Fibroblast of lung (primary cell): ENCODE data around the gene IRF4. TPM values are rescaled to one million over a fixed set of nuclear protein-coding genes. Genes with fewer than 3 reads are reported as not detected.

Experiments
- DNase-seq, 2 donors: peaks; one replicate each; pipeline versions ENCODE4 v3.0.0 to v3.0.0-alpha.2; 2010; ENCODE audit warnings: low read depth in 2 of 2
- H2AFZ ChIP-seq: 2 replicates; pipeline ENCODE4 v1.5.1; 2012; ENCODE audit warnings: low read length, control low read depth, inconsistent platforms
- H3K27ac ChIP-seq: 2 replicates; pipeline ENCODE4 v1.5.1; 2011; ENCODE audit warnings: low read length, control low read depth; ENCODE audit not compliant: insufficient read depth
- H3K27me3 ChIP-seq: 2 replicates; pipeline ENCODE4 v1.5.1; 2011; ENCODE audit warnings: mild to moderate bottlenecking, low read length; ENCODE audit not compliant: control insufficient read depth, insufficient read depth
- H3K36me3 ChIP-seq: 2 replicates; pipeline ENCODE4 v1.5.1; 2011; ENCODE audit warnings: low read length; ENCODE audit not compliant: control insufficient read depth, insufficient read depth
- H3K4me1 ChIP-seq: 2 replicates; pipeline ENCODE4 v1.5.1; 2011; ENCODE audit warnings: low read length; ENCODE audit not compliant: control insufficient read depth, insufficient read depth; ENCODE audit errors: extremely low read depth
- H3K4me2 ChIP-seq: 2 replicates; pipeline ENCODE4 v1.5.1; 2011; ENCODE audit warnings: low read length, control low read depth; ENCODE audit not compliant: insufficient read depth; ENCODE audit errors: extremely low read depth
- H3K4me3 ChIP-seq, 4 experiments: fragments of 200-600 bp in 1 of 4; sonication (generic) in 1 of 4; replicated peaks in 1 of 4; 2 replicates each; pipeline ENCODE4 v1.5.1; 2011 to 2016; ENCODE audit warnings: low read length in 4 of 4, low read depth in 3 of 4, mild to moderate bottlenecking in 3 of 4, control low read depth in 2 of 4, inconsistent platforms in 1 of 4, mixed read lengths in 1 of 4; ENCODE audit not compliant: insufficient read depth in 1 of 4; ENCODE audit errors: control extremely low read depth in 1 of 4
- H3K79me2 ChIP-seq: 2 replicates; pipeline ENCODE4 v1.5.1; 2012; ENCODE audit warnings: mild to moderate bottlenecking, low read length, inconsistent platforms; ENCODE audit not compliant: control insufficient read depth, insufficient read depth
- H3K9ac ChIP-seq: 2 replicates; pipeline ENCODE4 v1.5.1; 2011; ENCODE audit warnings: mild to moderate bottlenecking, low read length, control low read depth; ENCODE audit not compliant: insufficient read depth
- H3K9me3 ChIP-seq: 2 replicates; pipeline ENCODE4 v1.5.1; 2012; ENCODE audit warnings: low read depth, low read length; ENCODE audit not compliant: control insufficient read depth, insufficient read depth
- H4K20me1 ChIP-seq: 2 replicates; pipeline ENCODE4 v1.5.1; 2011; ENCODE audit warnings: low read length; ENCODE audit not compliant: control insufficient read depth, insufficient read depth; ENCODE audit errors: extremely low read depth
- EZH2 ChIP-seq: IDR thresholded peaks from 2 replicates; pipeline ENCODE4 v1.5.1; 2012; ENCODE audit warnings: low read length, control low read depth, mild to moderate bottlenecking; ENCODE audit errors: missing control alignments
- polyA plus RNA-seq, 2 donors: library from polyadenylated mRNA; depleted of rRNA in 1 of 2; stranded (reverse) in 1 of 2; unstranded in 1 of 2; fragments of >200 nt; gene quantifications; 2 replicates each; pipeline ENCODE4 v1.2.1, GENCODE V29; 2011 to 2012; ENCODE audit warnings: missing spikeins in 1 of 2
- total RNA-seq: library from RNA; depleted of rRNA; stranded (reverse); fragments of >200 nt; gene quantifications from 2 replicates; pipeline ENCODE4 v1.2.1, GENCODE V29; 2014
- TF ChIP-seq, protein P1 (sequence below), 2 donors: IDR thresholded peaks in 1 of 2; conservative IDR thresholded peaks in 1 of 2; 1 replicate in 1 of 2; 2 replicates in 1 of 2; pipeline ENCODE4 v1.5.1; 2011 to 2012; ENCODE audit warnings: low read length in 2 of 2, control low read depth in 1 of 2, inconsistent platforms in 1 of 2, low read depth in 1 of 2, mild to moderate bottlenecking in 1 of 2

Gene IRF4
- total and polyA plus RNA-seq, 2 donors (not counting 1 experiment from before 2014, with no cell fraction given), result under 0.01 to 0.01 TPM

DNA sequence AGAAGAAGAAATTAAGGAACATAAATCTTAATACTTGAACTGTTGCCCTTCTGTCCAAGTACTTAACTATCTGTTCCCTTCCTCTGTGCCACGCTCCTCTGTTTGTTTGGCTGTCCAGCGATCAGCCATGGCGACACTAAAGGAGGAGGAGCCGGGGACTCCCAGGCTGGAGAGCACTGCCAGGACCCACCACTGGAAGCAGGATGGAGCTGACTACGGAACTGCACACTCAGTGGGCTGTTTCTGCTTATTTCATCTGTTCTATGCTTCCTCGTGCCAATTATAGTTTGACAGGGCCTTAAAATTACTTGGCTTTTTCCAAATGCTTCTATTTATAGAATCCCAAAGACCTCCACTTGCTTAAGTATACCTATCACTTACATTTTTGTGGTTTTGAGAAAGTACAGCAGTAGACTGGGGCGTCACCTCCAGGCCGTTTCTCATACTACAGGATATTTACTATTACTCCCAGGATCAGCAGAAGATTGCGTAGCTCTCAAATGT, 17.1 kb downstream of the IRF4 start:
- H2AFZ ChIP-seq, result no peak overlapping the region
- TF ChIP-seq, protein P1, sequence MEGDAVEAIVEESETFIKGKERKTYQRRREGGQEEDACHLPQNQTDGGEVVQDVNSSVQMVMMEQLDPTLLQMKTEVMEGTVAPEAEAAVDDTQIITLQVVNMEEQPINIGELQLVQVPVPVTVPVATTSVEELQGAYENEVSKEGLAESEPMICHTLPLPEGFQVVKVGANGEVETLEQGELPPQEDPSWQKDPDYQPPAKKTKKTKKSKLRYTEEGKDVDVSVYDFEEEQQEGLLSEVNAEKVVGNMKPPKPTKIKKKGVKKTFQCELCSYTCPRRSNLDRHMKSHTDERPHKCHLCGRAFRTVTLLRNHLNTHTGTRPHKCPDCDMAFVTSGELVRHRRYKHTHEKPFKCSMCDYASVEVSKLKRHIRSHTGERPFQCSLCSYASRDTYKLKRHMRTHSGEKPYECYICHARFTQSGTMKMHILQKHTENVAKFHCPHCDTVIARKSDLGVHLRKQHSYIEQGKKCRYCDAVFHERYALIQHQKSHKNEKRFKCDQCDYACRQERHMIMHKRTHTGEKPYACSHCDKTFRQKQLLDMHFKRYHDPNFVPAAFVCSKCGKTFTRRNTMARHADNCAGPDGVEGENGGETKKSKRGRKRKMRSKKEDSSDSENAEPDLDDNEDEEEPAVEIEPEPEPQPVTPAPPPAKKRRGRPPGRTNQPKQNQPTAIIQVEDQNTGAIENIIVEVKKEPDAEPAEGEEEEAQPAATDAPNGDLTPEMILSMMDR (conservative IDR thresholded peaks at IDR 0.05 in 1 of 2, IDR thresholded peaks at IDR 0.05 in 1 of 2; ENCODE audit: low read depth in 1 of 2, low read length in 2 of 2), result peak; percentile 41 to 42
- no peak for TF ChIP-seq EZH2

DNA sequence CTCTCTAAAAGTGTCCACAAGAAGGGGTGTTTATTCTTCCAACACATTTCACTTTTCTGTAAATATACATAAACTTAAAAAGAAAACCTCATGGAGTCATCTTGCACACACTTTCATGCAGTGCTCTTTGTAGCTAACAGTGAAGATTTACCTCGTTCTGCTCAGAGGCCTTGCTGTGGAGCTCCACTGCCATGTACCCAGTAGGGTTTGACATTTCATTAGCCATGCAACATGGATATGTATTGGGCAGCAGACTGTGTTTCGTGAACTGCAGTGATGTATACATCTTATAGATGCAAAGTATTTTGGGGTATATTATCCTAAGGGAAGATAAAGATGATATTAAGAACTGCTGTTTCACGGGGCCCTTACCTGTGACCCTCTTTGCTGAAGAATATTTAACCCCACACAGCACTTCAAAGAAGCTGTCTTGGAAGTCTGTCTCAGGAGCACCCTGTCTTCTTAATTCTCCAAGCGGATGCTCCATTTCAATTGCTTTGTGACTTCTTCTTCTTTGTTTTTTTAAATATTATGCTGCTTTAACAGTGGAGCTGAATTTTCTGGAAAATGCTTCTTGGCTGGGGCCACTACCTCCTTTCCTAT, 17.9 kb downstream of the IRF4 start:
- no peak overlapping the region for H2AFZ ChIP-seq
- no peak for TF ChIP-seq EZH2
- TF ChIP-seq, protein P1 (conservative IDR thresholded peaks at IDR 0.05 in 1 of 2, IDR thresholded peaks at IDR 0.05 in 1 of 2; ENCODE audit: low read depth in 1 of 2, low read length in 2 of 2), result no peak
- no peak overlapping the region for H3K4me3 ChIP-seq
- DNase-seq, result no peak
- no peaks in the 10 kb centered on the region for H3K27me3 ChIP-seq
- H3K79me2 ChIP-seq, result no peaks in the 10 kb centered on the region
- H3K4me1 ChIP-seq, result no peaks in the 10 kb centered on the region
- no peaks in the 10 kb centered on the region for H3K9me3 ChIP-seq
- H3K4me2 ChIP-seq, result no peak overlapping the region
- H4K20me1 ChIP-seq, result no peaks in the 10 kb centered on the region
- H3K27ac ChIP-seq, result no peak overlapping the region
- H3K36me3 ChIP-seq, result no peaks in the 10 kb centered on the region
- H3K9ac ChIP-seq, result no peak overlapping the region

More for the DNA sequence above, 17.1 kb downstream of the IRF4 start:
- Histone ChIP-seq H3K79me2 (no peaks in the 10 kb centered on the region), H3K36me3 (no peaks in the 10 kb centered on the region), H3K9ac (no peak overlapping the region), H3K27ac (no peak overlapping the region), H4K20me1 (no peaks in the 10 kb centered on the region), H3K9me3 (no peaks in the 10 kb centered on the region), H3K4me2 (no peak overlapping the region), H3K27me3 (no peaks in the 10 kb centered on the region), H3K4me1 (no peaks in the 10 kb centered on the region), H3K4me3 (no peak overlapping the region)
- peak; percentile 32 to 48 for DNase-seq

DNA sequence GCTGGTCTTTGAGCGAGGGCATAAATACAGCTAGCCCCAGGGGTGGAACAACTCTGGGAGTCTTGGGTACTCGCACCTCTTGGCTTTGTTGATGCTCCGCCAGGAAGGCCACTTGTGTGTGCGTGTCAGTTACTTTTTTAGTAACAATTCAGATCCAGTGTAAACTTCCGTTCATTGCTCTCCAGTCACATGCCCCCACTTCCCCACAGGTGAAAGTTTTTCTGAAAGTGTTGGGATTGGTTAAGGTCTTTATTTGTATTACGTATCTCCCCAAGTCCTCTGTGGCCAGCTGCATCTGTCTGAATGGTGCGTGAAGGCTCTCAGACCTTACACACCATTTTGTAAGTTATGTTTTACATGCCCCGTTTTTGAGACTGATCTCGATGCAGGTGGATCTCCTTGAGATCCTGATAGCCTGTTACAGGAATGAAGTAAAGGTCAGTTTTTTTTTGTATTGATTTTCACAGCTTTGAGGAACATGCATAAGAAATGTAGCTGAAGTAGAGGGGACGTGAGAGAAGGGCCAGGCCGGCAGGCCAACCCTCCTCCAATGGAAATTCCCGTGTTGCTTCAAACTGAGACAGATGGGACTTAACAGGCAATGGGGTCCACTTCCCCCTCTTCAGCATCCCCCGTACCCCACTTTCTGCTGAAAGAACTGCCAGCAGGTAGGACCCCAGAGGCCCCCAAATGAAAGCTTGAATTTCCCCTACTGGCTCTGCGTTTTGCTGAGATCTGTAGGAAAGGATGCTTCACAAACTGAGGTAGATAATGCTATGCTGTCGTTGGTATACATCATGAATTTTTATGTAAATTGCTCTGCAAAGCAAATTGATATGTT, 19.2 kb downstream of the IRF4 start:
- no peaks in the 10 kb centered on the region for H3K27me3 ChIP-seq

More for the DNA sequence above, 19.2 kb downstream of the IRF4 start:
- no peak overlapping the region for H3K4me2 ChIP-seq
- H2AFZ ChIP-seq, result no peak overlapping the region
- H3K27ac ChIP-seq, result no peak overlapping the region
- no peaks in the 10 kb centered on the region for H3K4me1 ChIP-seq
- H3K9ac ChIP-seq, result no peak overlapping the region
- no peaks in the 10 kb centered on the region for H4K20me1 ChIP-seq
- DNase-seq, result no peak
- H3K79me2 ChIP-seq, result no peaks in the 10 kb centered on the region
- H3K4me3 ChIP-seq, result no peak overlapping the region
- H3K36me3 ChIP-seq, result no peaks in the 10 kb centered on the region
- TF ChIP-seq, protein P1 (conservative IDR thresholded peaks at IDR 0.05 in 1 of 2, IDR thresholded peaks at IDR 0.05 in 1 of 2; ENCODE audit: low read depth in 1 of 2, low read length in 2 of 2), result no peak
- no peak for TF ChIP-seq EZH2
- H3K9me3 ChIP-seq, result no peaks in the 10 kb centered on the region
